Measurements from ENCODE around the gene PKN3.

- TF ChIP-seq ZBTB7A (IDR thresholded peaks at IDR 0.05; ENCODE audit: low read depth) (no peak), EP300 (IDR thresholded peaks at IDR 0.05; ENCODE audit: borderline replicate concordance) (no peak), RAD21 (IDR thresholded peaks at IDR 0.05; ENCODE audit: low read depth) (no peak), FOXM1 (IDR thresholded peaks at IDR 0.05; ENCODE audit: borderline replicate concordance, low read depth) (no peak), CREB1 (IDR thresholded peaks at IDR 0.05; ENCODE audit: low read depth) (no peak), CEBPB (IDR thresholded peaks at IDR 0.05) (no peak)
- TF ChIP-seq, protein P1, sequence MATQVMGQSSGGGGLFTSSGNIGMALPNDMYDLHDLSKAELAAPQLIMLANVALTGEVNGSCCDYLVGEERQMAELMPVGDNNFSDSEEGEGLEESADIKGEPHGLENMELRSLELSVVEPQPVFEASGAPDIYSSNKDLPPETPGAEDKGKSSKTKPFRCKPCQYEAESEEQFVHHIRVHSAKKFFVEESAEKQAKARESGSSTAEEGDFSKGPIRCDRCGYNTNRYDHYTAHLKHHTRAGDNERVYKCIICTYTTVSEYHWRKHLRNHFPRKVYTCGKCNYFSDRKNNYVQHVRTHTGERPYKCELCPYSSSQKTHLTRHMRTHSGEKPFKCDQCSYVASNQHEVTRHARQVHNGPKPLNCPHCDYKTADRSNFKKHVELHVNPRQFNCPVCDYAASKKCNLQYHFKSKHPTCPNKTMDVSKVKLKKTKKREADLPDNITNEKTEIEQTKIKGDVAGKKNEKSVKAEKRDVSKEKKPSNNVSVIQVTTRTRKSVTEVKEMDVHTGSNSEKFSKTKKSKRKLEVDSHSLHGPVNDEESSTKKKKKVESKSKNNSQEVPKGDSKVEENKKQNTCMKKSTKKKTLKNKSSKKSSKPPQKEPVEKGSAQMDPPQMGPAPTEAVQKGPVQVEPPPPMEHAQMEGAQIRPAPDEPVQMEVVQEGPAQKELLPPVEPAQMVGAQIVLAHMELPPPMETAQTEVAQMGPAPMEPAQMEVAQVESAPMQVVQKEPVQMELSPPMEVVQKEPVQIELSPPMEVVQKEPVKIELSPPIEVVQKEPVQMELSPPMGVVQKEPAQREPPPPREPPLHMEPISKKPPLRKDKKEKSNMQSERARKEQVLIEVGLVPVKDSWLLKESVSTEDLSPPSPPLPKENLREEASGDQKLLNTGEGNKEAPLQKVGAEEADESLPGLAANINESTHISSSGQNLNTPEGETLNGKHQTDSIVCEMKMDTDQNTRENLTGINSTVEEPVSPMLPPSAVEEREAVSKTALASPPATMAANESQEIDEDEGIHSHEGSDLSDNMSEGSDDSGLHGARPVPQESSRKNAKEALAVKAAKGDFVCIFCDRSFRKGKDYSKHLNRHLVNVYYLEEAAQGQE (IDR thresholded peaks at IDR 0.05; ENCODE audit: low read depth) = no peak
Measured at GRCh38 chr9:128724744-128725211, 22.5 kb downstream of the PKN3 start.
